Naive thymus-derived CD4-positive, alpha-beta T cell (primary cell): ENCODE results near the gene TMEM163. TPM values are rescaled to one million over a fixed set of nuclear protein-coding genes. Genes with fewer than 3 reads are reported as not detected.

Experiments used
- ATAC-seq: fragments of 150-1000 bp; cut with Tn5 transposase; 2 replicates; pipeline ENCODE4 v1.10.0; 2021; ENCODE audit warnings: mild to moderate bottlenecking, moderate library complexity
- CTCF ChIA-PET: fragments of 350-600 bp; sonication (Branson Sonifier 250); formaldehyde crosslinking; loops from one replicate; lab custom pipeline; 2021; ENCODE audit warnings: antibody characterized with exemption; lab: Charles Lee
- POLR2A ChIA-PET: fragments of 350-600 bp; sonication (Branson Sonifier 250); formaldehyde crosslinking; loops from one replicate; lab custom pipeline; 2021; ENCODE audit warnings: antibody characterized with exemption, inconsistent platforms; lab: Charles Lee
- DNase-seq, 9 donors: peaks; one replicate each; pipeline versions ENCODE4 v3.0.0 to v3.0.0-alpha.2; 2020 to 2022; ENCODE audit warnings: mixed read lengths in 1 of 9
- H3K27ac ChIP-seq: one replicate; pipeline ENCODE4 v1.7.0; 2013; ENCODE audit warnings: mild to moderate bottlenecking, low read depth, low read length, moderate library complexity
- H3K27me3 ChIP-seq, 2 donors: one replicate each; pipeline ENCODE4 v1.7.0; 2013; ENCODE audit warnings: low read length in 2 of 2, mild to moderate bottlenecking in 2 of 2, moderate library complexity in 2 of 2; ENCODE audit not compliant: control insufficient read depth in 2 of 2, insufficient read depth in 2 of 2
- H3K36me3 ChIP-seq, 3 experiments: 1 replicate in 2 of 3; 2 replicates in 1 of 3; pipeline ENCODE4 v1.7.0; 2013; ENCODE audit warnings: low read length in 3 of 3, mild to moderate bottlenecking in 3 of 3, moderate library complexity in 1 of 3; ENCODE audit not compliant: insufficient read depth in 3 of 3, control insufficient read depth in 2 of 3
- H3K4me1 ChIP-seq, 2 donors: one replicate each; pipeline ENCODE4 v1.7.0; 2013; ENCODE audit warnings: low read length in 2 of 2, mild to moderate bottlenecking in 2 of 2, moderate library complexity in 1 of 2; ENCODE audit not compliant: control insufficient read depth in 2 of 2, insufficient read depth in 2 of 2
- H3K4me3 ChIP-seq: 2 replicates; pipeline ENCODE4 v1.7.0; 2013; ENCODE audit warnings: mild to moderate bottlenecking, low read length
- H3K9me3 ChIP-seq, 3 experiments: 1 replicate in 2 of 3; 2 replicates in 1 of 3; pipeline ENCODE4 v1.7.0; 2013; ENCODE audit warnings: low read length in 3 of 3; ENCODE audit not compliant: control insufficient read depth in 2 of 3
- H3K27ac Mint-ChIP-seq, 9 donors: one replicate each; pipeline ENCODE4 v1.8.0; 2020 to 2022; ENCODE audit warnings: mixed read lengths in 9 of 9, mild to moderate bottlenecking in 8 of 9, moderate library complexity in 5 of 9, inconsistent platforms in 2 of 9
- H3K27me3 Mint-ChIP-seq, 5 donors: one replicate each; pipeline ENCODE4 v1.8.0; 2021 to 2022; ENCODE audit warnings: mixed read lengths in 5 of 5, mild to moderate bottlenecking in 1 of 5
- H3K36me3 Mint-ChIP-seq, 5 donors: one replicate each; pipeline ENCODE4 v1.8.0; 2020 to 2022; ENCODE audit warnings: mixed read lengths in 5 of 5, mild to moderate bottlenecking in 3 of 5, inconsistent platforms in 1 of 5
- H3K4me1 Mint-ChIP-seq, 7 donors: one replicate each; pipeline ENCODE4 v1.8.0; 2020 to 2022; ENCODE audit warnings: mixed read lengths in 7 of 7, mild to moderate bottlenecking in 3 of 7, inconsistent platforms in 1 of 7
- H3K4me3 Mint-ChIP-seq, 10 donors: one replicate each; pipeline ENCODE4 v1.8.0; 2020 to 2022; ENCODE audit warnings: mild to moderate bottlenecking in 10 of 10, mixed read lengths in 10 of 10, moderate library complexity in 6 of 10, inconsistent platforms in 2 of 10
- H3K9me3 Mint-ChIP-seq, 11 donors: one replicate each; pipeline ENCODE4 v1.8.0; 2020 to 2022; ENCODE audit warnings: mixed read lengths in 11 of 11, mild to moderate bottlenecking in 4 of 11, inconsistent platforms in 1 of 11, moderate library complexity in 1 of 11
- intact Hi-C, 2 donors: fragments of 100-400 bp; cut with micrococcal nuclease; formaldehyde crosslinking; loops; one replicate each; pipeline ENCODE4 v1.15.1; 2023
- polyA plus RNA-seq, 2 donors: library from polyadenylated mRNA; unstranded; fragments of 300-500 nt; fragmentation: Illumina TruSeq; gene quantifications; one replicate each; pipeline ENCODE4 v1.2.3, GENCODE V29; 2021
- total RNA-seq, 6 experiments: library from RNA in 5 of 6; stranded (reverse) in 5 of 6; gene quantifications; 1 replicate in 5 of 6; 2 replicates in 1 of 6; pipeline ENCODE4 v1.2.3 and lab custom pipeline; 2021 to 2026

TMEM163 gene
- total and polyA plus RNA-seq, 7 experiments from 2014 or later = 0.13 to 0.71 (median 0.21) TPM; not detected in 2

GRCh38 chr2:134663451-134664450, 55.0 kb downstream of the TMEM163 start:
- no peaks in the 10 kb centered on the region for H3K36me3 ChIP-seq
- peaks cover 37 to 69% (median 56%) of the 10 kb centered on the region in 7 donors for H3K4me1 Mint-ChIP-seq
- POLR2A ChIA-PET = no interaction called here

DNA sequence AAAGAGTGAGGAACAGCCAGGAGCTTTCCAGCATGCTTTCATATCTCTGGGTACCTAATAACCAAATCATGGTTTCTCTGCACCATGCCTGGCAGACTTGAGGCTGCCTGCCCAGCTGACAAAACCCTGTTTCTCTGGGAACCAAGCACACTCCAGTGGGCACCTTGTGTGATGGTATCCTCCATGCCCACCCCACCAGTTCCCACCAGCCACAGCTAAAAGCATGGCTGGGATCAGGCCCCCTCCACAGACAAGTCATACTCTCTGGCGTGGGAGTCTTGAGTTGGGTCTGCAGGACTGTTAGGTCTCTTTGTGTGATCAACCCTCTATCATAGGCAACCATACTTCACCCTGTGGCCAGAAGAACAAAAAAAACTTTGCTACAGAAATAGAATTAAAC, 56.0 kb downstream of the TMEM163 start:
- no peak overlapping the region for H3K4me3 ChIP-seq
- peaks cover 12 to 22% of the 10 kb centered on the region in 2 donors for H3K4me1 ChIP-seq
- Mint-ChIP-seq H3K36me3 (peaks cover 0 to 1% (median 0%) of the 10 kb centered on the region in 5 donors), H3K4me1 (peaks cover 27 to 59% (median 46%) of the 10 kb centered on the region in 7 donors), H3K4me3 (no peak overlapping the region), H3K27ac (no peak overlapping the region), H3K27me3 (peaks cover 0 to 47% (median 4%) of the 10 kb centered on the region in 5 donors), H3K9me3 (peaks cover 0 to 2% (median 0%) of the 10 kb centered on the region in 11 donors)
- ChIA-PET CTCF (interaction anchor here (0.6 kb wide), 1 partner anchor 119 kb away, joined by 3 read pairs; no protein-coding TSS in a partner anchor), POLR2A (no interaction called here)
- DNase-seq (no peak), ATAC-seq (no peak)
- H3K27me3 ChIP-seq = no peaks in the 10 kb centered on the region
- no peaks in the 10 kb centered on the region for H3K36me3 ChIP-seq
- H3K27ac ChIP-seq = no peak overlapping the region
- H3K9me3 ChIP-seq = no peaks in the 10 kb centered on the region
- intact Hi-C loops = no loop called here

More at GRCh38 chr2:134663451-134664450, 55.0 kb downstream of the TMEM163 start:
- CTCF ChIA-PET = no interaction called here
- no peak for DNase-seq
- H3K4me3 Mint-ChIP-seq = peak overlapping the region in 1 of 10 donors; percentile 8
- Histone ChIP-seq H3K27ac (no peak overlapping the region), H3K4me3 (no peak overlapping the region), H3K9me3 (no peaks in the 10 kb centered on the region), H3K27me3 (no peaks in the 10 kb centered on the region), H3K4me1 (peaks cover 22 to 32% of the 10 kb centered on the region in 2 donors)
- peaks cover 0 to 47% (median 4%) of the 10 kb centered on the region in 5 donors for H3K27me3 Mint-ChIP-seq
- peaks cover 0 to 1% (median 0%) of the 10 kb centered on the region in 5 donors for H3K36me3 Mint-ChIP-seq
- intact Hi-C loops = no loop called here
- H3K9me3 Mint-ChIP-seq = peaks cover 0 to 2% (median 0%) of the 10 kb centered on the region in 11 donors
- ATAC-seq = no peak
- H3K27ac Mint-ChIP-seq = peak overlapping the region in 2 of 9 donors; percentile 50 to 71

GRCh38 chr2:134660626-134661402, 58.0 kb downstream of the TMEM163 start:
- Mint-ChIP-seq H3K4me1 (peaks cover 16 to 52% (median 32%) of the 10 kb centered on the region in 7 donors), H3K36me3 (peaks cover 0 to 8% (median 0%) of the 10 kb centered on the region in 5 donors), H3K27me3 (peaks cover 0 to 33% (median 0%) of the 10 kb centered on the region in 5 donors), H3K9me3 (peaks cover 0 to 2% (median 0%) of the 10 kb centered on the region in 11 donors), H3K27ac (peak overlapping the region in 3 of 9 donors; percentile 29 to 48 (median 43)), H3K4me3 (peak overlapping the region in 5 of 10 donors; percentile 18 to 56 (median 24))
- Histone ChIP-seq H3K27me3 (no peaks in the 10 kb centered on the region), H3K4me3 (no peak overlapping the region), H3K36me3 (no peaks in the 10 kb centered on the region), H3K27ac (no peak overlapping the region), H3K9me3 (no peaks in the 10 kb centered on the region), H3K4me1 (peaks cover 0 to 7% of the 10 kb centered on the region in 2 donors)
- ATAC-seq (no peak), DNase-seq (no peak)
- ChIA-PET CTCF (interaction anchor here (0.9 kb wide), 1 partner anchor 33 kb away, joined by 3 read pairs; no protein-coding TSS in a partner anchor), POLR2A (interaction anchor here (1.1 kb wide), 2 partner anchors 8 to 13 kb away, joined by 3 read pairs; no protein-coding TSS in a partner anchor)
- intact Hi-C loops = loop anchor here in 1 of 2 donors (1.0 kb wide), 1 partner anchor 7 kb away; no protein-coding TSS in a partner anchor

DNA sequence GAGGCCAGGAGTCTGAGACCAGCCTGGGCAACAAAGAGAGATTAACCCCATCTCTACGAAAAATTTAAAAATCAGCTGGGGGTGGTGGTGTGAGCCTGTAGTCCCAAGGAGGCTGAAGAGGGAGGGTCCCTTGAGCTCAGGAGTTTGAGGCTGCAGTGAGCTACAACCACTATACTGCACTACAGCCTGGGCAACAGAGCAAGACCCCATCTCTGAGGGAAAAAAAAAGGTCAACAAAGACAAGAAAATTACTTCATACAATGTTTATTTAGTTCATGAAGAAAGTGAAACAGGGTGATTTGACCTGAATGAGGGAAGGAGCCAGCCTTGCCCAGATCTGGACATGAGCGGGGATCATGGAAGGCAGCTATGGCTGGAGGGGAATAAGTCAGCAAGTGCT, 59.1 kb downstream of the TMEM163 start:
- peaks cover 0 to 7% of the 10 kb centered on the region in 2 donors for H3K4me1 ChIP-seq
- ChIA-PET CTCF (interaction anchor here (0.6 to 1.1 kb wide), 6 partner anchors 12 to 236 kb away, joined by 3 read pairs; no protein-coding TSS in a partner anchor), POLR2A (no interaction called here)
- Mint-ChIP-seq H3K4me3 (peak overlapping the region in 3 of 10 donors; percentile 0 to 24 (median 18)), H3K27me3 (peaks cover 0 to 23% (median 0%) of the 10 kb centered on the region in 5 donors), H3K4me1 (peaks cover 11 to 43% (median 26%) of the 10 kb centered on the region in 7 donors), H3K9me3 (peaks cover 0 to 2% (median 0%) of the 10 kb centered on the region in 11 donors), H3K27ac (peak overlapping the region in 3 of 9 donors; percentile 26 to 48 (median 29)), H3K36me3 (peaks cover 0 to 8% (median 0%) of the 10 kb centered on the region in 5 donors)
- H3K9me3 ChIP-seq = no peaks in the 10 kb centered on the region
- DNase-seq (no peak), ATAC-seq (no peak)
- H3K36me3 ChIP-seq = no peaks in the 10 kb centered on the region
- no peak overlapping the region for H3K27ac ChIP-seq
- no peak overlapping the region for H3K4me3 ChIP-seq
- intact Hi-C loops = loop anchor here in 1 of 2 donors (1.0 to 5.0 kb wide), 2 partner anchors 9 to 33 kb away; no protein-coding TSS in a partner anchor
- no peaks in the 10 kb centered on the region for H3K27me3 ChIP-seq

DNA sequence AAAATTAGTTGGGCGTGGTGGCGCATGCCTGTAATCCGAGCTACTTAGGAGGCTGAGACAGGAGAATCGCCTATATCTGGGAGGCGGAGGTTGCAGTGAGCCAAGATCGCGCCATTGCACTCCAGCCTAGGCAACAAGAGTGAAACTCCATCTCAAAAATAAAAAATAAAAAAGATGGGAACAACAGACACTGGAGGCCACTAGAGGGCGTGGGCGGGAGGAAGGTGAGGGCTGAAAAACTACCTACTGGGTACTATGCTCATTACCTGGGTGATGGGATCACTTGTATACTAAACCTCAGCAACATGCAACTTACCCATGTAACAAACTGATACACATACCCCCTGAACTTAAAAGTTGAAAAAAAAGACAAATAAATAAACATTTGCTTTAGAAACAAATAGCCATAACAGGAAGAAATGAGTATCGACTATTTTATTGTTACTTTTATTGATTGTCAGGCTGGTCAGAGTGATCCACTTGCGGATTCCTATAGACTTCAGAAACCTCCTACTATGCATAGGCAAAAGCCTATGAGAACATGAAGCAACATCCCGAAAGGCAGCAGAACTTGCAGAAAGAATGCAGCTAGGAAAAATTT, 61.0 kb downstream of the TMEM163 start:
- Histone ChIP-seq H3K4me3 (no peak overlapping the region), H3K9me3 (no peaks in the 10 kb centered on the region), H3K27ac (no peak overlapping the region), H3K4me1 (peaks cover 0 to 7% of the 10 kb centered on the region in 2 donors), H3K27me3 (no peaks in the 10 kb centered on the region), H3K36me3 (no peaks in the 10 kb centered on the region)
- no peak for ATAC-seq
- CTCF ChIA-PET = interaction anchor here (1.1 to 1.5 kb wide), 2 partner anchors 8 to 23 kb away, joined by 3 to 4 read pairs; no protein-coding TSS in a partner anchor
- peaks cover 0 to 2% (median 0%) of the 10 kb centered on the region in 11 donors for H3K9me3 Mint-ChIP-seq
- no peak overlapping the region for H3K27ac Mint-ChIP-seq
- peaks cover 0 to 11% (median 0%) of the 10 kb centered on the region in 5 donors for H3K27me3 Mint-ChIP-seq
- no peak overlapping the region for H3K4me3 Mint-ChIP-seq
- peaks cover 0 to 8% (median 0%) of the 10 kb centered on the region in 5 donors for H3K36me3 Mint-ChIP-seq
- intact Hi-C loops = loop anchor here in 1 of 2 donors (2.0 to 5.0 kb wide), 2 partner anchors 35 to 241 kb away; no protein-coding TSS in a partner anchor
- peak in 2 of 9 donors; percentile 15 to 18 for DNase-seq
- POLR2A ChIA-PET = no interaction called here
- H3K4me1 Mint-ChIP-seq = peaks cover 9 to 39% (median 26%) of the 10 kb centered on the region in 7 donors
